Pancreas (tissue), 10 donors: ENCODE measurements around the gene KCNH8. TPM values are rescaled to one million over a fixed set of nuclear protein-coding genes. Genes with fewer than 3 reads are reported as not detected.

Source experiments
- ATAC-seq, 4 donors: fragments of 200-7000 bp; cut with Tn5 transposase; one replicate each; pipeline versions ENCODE4 v1.8.0 to v1.9.1; 2020; ENCODE audit warnings: mild to moderate bottlenecking in 4 of 4, moderate library complexity in 4 of 4
- DNase-seq, 6 donors: peaks; one replicate each; pipeline ENCODE4 v3.0.0-alpha.2; 2020
- FAIRE-seq: peaks from 2 replicates; lab custom pipeline; 2012; peaks lifted over from hg19 to GRCh38; lab: Jason Lieb, UNC
- H3K27ac ChIP-seq, 4 donors: fragments of 200-600 bp; sonication (generic); 1 replicate in 3 of 4; 2 replicates in 1 of 4; pipeline versions ENCODE4 v1.5.0 to v1.8.0; 2020
- H3K27me3 ChIP-seq, 4 donors: fragments of 200-600 bp; one replicate each; pipeline ENCODE4 v1.8.0; 2021
- H3K36me3 ChIP-seq, 3 donors: fragments of 200-600 bp; sonication (generic) in 1 of 3; one replicate each; pipeline versions ENCODE4 v1.5.0 to v1.8.0; 2020 to 2021
- H3K4me1 ChIP-seq, 3 donors: fragments of 200-600 bp; one replicate each; pipeline ENCODE4 v1.8.0; 2021
- H3K4me3 ChIP-seq, 4 donors: fragments of 200-600 bp; sonication (generic) in 2 of 4; one replicate each; pipeline versions ENCODE4 v1.5.0 to v1.8.0; 2020 to 2021
- H3K9me3 ChIP-seq, 4 donors: fragments of 200-600 bp; one replicate each; pipeline ENCODE4 v1.8.0; 2021
- WGBS, 2 donors: extraction: QIAGEN DNeasy Blood & Tissue Kit; methylation state at CpG; one replicate each; pipeline ENCODE4 v1.1.7; 2013; 5-methylcytosine and 5-hydroxymethylcytosine counted together
- intact Hi-C, 3 donors: fragments of 100-400 bp; cut with DNase I; formaldehyde crosslinking; loops; one replicate each; pipeline versions ENCODE4 v1.11.1 to v1.14.2; 2022
- polyA plus RNA-seq, 2 donors: library from polyadenylated mRNA; stranded (reverse); fragments of 200-250 nt; gene quantifications; one replicate each; pipeline ENCODE4 v1.2.3, GENCODE V29; 2013
- total RNA-seq, 6 donors: library from RNA; stranded (reverse); fragmentation: NEBNext Ultra II Directional in 4 of 6; extraction: Animal tissue kit (Norgen Biotek cat#: 25700) in 4 of 6; gene quantifications; one replicate each; pipeline versions ENCODE4 v1.2.1 to v1.2.4, GENCODE V29; 2021 to 2023
- TF ChIP-seq, protein P1 (sequence below), 4 donors: fragments of 200-600 bp; sonication (generic) in 3 of 4; IDR thresholded peaks; one replicate each; pipeline versions ENCODE4 v1.5.0 to v1.8.0; 2021; ENCODE audit warnings: antibody characterized with exemption in 4 of 4
- donor health status: healthy with polysubstance abuse.
- donor health status: DM: no; HTN: no; CAD: no; lungs with moderate emphysema.
- donor health status: DM: no; HTN: no; CAD: no.
- donor health status: control.
- donor health status: control.
- donor health status: Bipolar disorder and iron deficiency.
- donor health status: DM: yes; HTN: yes; CAD: no.
- donor health status: DM: no; HTN: no; CAD: no.
- donor health status: DM: no; HTN: no; CAD: no.
- donor health status: DM: yes; HTN: yes; CAD: no.

Gene KCNH8
- total and polyA plus RNA-seq, 8 donors: 0.51 to 2.6 (median 1.0) TPM

GRCh38 chr3:19272296-19272695 is 124.0 kb downstream of the KCNH8 start:
- intact Hi-C loops: no loop called here
- Histone ChIP-seq H3K36me3 (no peaks in the 10 kb centered on the region), H3K4me1 (no peaks in the 10 kb centered on the region), H3K4me3 (no peak overlapping the region), H3K27me3 (no peaks in the 10 kb centered on the region), H3K27ac (no peak overlapping the region), H3K9me3 (no peaks in the 10 kb centered on the region)
- 91 to 93% methylated on average over 3 of the region's 3 CpGs for WGBS, 2 donors
- FAIRE-seq (no peak), DNase-seq (no peak), ATAC-seq (no peak)
- TF ChIP-seq, protein P1, sequence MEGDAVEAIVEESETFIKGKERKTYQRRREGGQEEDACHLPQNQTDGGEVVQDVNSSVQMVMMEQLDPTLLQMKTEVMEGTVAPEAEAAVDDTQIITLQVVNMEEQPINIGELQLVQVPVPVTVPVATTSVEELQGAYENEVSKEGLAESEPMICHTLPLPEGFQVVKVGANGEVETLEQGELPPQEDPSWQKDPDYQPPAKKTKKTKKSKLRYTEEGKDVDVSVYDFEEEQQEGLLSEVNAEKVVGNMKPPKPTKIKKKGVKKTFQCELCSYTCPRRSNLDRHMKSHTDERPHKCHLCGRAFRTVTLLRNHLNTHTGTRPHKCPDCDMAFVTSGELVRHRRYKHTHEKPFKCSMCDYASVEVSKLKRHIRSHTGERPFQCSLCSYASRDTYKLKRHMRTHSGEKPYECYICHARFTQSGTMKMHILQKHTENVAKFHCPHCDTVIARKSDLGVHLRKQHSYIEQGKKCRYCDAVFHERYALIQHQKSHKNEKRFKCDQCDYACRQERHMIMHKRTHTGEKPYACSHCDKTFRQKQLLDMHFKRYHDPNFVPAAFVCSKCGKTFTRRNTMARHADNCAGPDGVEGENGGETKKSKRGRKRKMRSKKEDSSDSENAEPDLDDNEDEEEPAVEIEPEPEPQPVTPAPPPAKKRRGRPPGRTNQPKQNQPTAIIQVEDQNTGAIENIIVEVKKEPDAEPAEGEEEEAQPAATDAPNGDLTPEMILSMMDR (IDR thresholded peaks at IDR 0.05): no peak

DNA sequence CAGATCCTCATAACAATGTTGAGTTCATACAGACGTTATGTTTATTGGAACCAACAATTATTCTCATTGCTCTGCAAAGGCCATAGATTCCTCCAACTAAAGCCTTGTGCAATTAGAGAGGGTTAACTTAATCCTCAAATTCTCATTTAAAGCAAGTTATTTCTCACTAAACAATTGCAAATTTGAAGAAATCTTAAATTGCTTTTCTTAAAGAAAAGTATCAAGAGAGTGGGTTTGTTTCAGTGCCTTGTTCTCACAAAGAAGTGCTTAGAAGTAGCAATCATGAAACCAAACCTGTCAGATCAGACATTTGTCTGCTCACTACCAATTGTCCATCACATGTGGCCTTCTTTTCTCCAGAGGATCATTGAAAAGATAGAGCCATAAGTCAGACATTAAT is 124.8 kb downstream of the KCNH8 start:
- TF ChIP-seq, protein P1 (IDR thresholded peaks at IDR 0.05): no peak
- H3K27ac ChIP-seq: no peak overlapping the region
- no peaks in the 10 kb centered on the region for H3K27me3 ChIP-seq
- H3K36me3 ChIP-seq: no peaks in the 10 kb centered on the region
- H3K9me3 ChIP-seq: no peaks in the 10 kb centered on the region
- intact Hi-C loops: no loop called here
- WGBS, 2 donors: 71 to 91% methylated on average over 1 of the region's 1 CpG
- H3K4me3 ChIP-seq: no peak overlapping the region
- FAIRE-seq (no peak), ATAC-seq (no peak), DNase-seq (no peak)
- no peaks in the 10 kb centered on the region for H3K4me1 ChIP-seq

GRCh38 chr3:19274576-19274975 is 126.3 kb downstream of the KCNH8 start:
- no peak overlapping the region for H3K27ac ChIP-seq
- TF ChIP-seq, protein P1 (IDR thresholded peaks at IDR 0.05): no peak
- no peak for DNase-seq
- ATAC-seq: no peak
- no peaks in the 10 kb centered on the region for H3K36me3 ChIP-seq
- no peaks in the 10 kb centered on the region for H3K27me3 ChIP-seq
- WGBS, 2 donors: 32 to 74% methylated on average over 1 of the region's 1 CpG
- no peak for FAIRE-seq
- intact Hi-C loops: no loop called here
- H3K9me3 ChIP-seq: no peaks in the 10 kb centered on the region
- no peaks in the 10 kb centered on the region for H3K4me1 ChIP-seq
- no peak overlapping the region for H3K4me3 ChIP-seq

DNA sequence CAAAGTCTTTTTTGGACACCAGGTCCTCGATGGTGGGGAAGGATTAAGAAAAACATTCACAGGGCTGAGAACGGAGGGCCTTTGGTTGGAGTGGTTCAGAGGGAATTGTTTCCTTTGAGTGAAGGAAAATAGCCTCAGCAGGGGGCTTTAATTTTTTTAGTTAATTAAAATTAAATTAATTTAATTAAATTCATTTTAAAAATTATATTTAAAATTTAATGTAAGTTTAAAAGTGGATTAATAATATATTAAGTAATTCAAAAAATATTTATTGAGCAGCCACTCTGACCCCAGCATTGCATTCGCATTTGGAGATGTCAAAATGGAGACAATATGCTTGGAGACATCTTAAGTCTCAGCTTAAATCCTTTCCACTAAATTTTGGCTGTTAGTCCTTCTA is 136.7 kb downstream of the KCNH8 start:
- H3K27ac ChIP-seq: no peak overlapping the region
- no peaks in the 10 kb centered on the region for H3K36me3 ChIP-seq
- intact Hi-C loops: no loop called here
- H3K4me3 ChIP-seq: no peak overlapping the region
- 78 to 84% methylated on average over 3 of the region's 3 CpGs for WGBS, 2 donors
- no peaks in the 10 kb centered on the region for H3K27me3 ChIP-seq
- no peak for DNase-seq
- H3K9me3 ChIP-seq: no peaks in the 10 kb centered on the region
- TF ChIP-seq, protein P1 (IDR thresholded peaks at IDR 0.05): no peak
- ATAC-seq: no peak
- FAIRE-seq: no peak
- H3K4me1 ChIP-seq: no peaks in the 10 kb centered on the region

DNA sequence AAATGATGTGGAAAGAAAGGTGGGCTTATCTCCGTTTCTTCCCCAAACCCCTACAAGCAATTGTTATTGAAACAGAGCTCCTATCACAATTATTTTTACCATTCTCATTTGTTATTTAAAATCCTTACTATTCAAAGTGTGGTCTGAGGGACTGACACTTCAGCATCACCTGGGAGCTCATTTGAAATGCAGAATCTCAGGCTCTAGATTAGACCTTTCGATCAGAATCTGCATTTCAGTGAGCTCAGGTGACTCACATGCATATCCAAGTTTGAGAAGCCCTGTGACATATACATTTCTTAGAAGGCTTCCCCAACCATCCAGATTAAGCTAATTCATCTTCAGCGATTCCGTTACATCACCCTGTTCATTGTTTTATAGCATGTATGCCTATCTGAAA is 145.0 kb downstream of the KCNH8 start:
- TF ChIP-seq, protein P1 (IDR thresholded peaks at IDR 0.05): no peak
- DNase-seq: no peak
- intact Hi-C loops: no loop called here
- Histone ChIP-seq H3K4me3 (no peak overlapping the region), H3K4me1 (no peaks in the 10 kb centered on the region), H3K27me3 (no peaks in the 10 kb centered on the region), H3K27ac (no peak overlapping the region), H3K9me3 (no peaks in the 10 kb centered on the region), H3K36me3 (no peaks in the 10 kb centered on the region)
- 76 to 85% methylated on average over 4 of the region's 4 CpGs for WGBS, 2 donors
- ATAC-seq: no peak
- no peak for FAIRE-seq
